Smooth muscle cell (in vitro differentiated cells): ENCODE results near the gene ACOT7. TPM values are rescaled to one million over a fixed set of nuclear protein-coding genes. Genes with fewer than 3 reads are reported as not detected.

Experiments
- DNase-seq: peaks from one replicate; lab custom pipeline; 2025; ENCODE audit not compliant: unreplicated experiment; lab: John Stamatoyannopoulos, UW
- H2AFZ ChIP-seq: fragments of 200-600 bp; sonication (generic); 2 replicates; pipeline ENCODE4 v1.6.0; 2016; ENCODE audit warnings: antibody characterized with exemption, low read depth, mild to moderate bottlenecking
- H3F3A ChIP-seq: fragments of 200-600 bp; sonication (generic); 2 replicates; pipeline ENCODE4 v1.6.0; 2017; ENCODE audit warnings: antibody characterized with exemption, low read depth
- H3K27ac ChIP-seq: fragments of 200-600 bp; sonication (generic); 2 replicates; pipeline ENCODE4 v1.5.1; 2016; ENCODE audit warnings: low read depth, mild to moderate bottlenecking
- H3K27me3 ChIP-seq: fragments of 200-600 bp; sonication (generic); 2 replicates; pipeline ENCODE4 v1.6.1; 2016; ENCODE audit warnings: low read depth, mild to moderate bottlenecking
- H3K36me3 ChIP-seq: fragments of 200-600 bp; sonication (generic); 2 replicates; pipeline ENCODE4 v1.5.1; 2016; ENCODE audit warnings: low read depth
- H3K4me1 ChIP-seq: fragments of 200-600 bp; sonication (generic); 2 replicates; pipeline ENCODE4 v1.5.1; 2016; ENCODE audit warnings: low read depth
- H3K4me2 ChIP-seq: fragments of 200-600 bp; sonication (generic); 2 replicates; pipeline ENCODE4 v1.6.0; 2016; ENCODE audit warnings: mild to moderate bottlenecking
- H3K4me3 ChIP-seq: fragments of 200-600 bp; sonication (generic); 2 replicates; pipeline ENCODE4 v1.5.1; 2016; ENCODE audit warnings: mild to moderate bottlenecking
- H3K79me2 ChIP-seq: fragments of 200-600 bp; sonication (generic); 2 replicates; pipeline ENCODE4 v1.6.0; 2016; ENCODE audit warnings: low read depth, mild to moderate bottlenecking
- H3K9ac ChIP-seq: fragments of 200-600 bp; sonication (generic); 2 replicates; pipeline ENCODE4 v1.6.0; 2016; ENCODE audit warnings: low read depth
- H3K9me3 ChIP-seq: fragments of 200-600 bp; sonication (generic); replicated peaks from 2 replicates; pipeline ENCODE4 v1.5.1; 2016; ENCODE audit warnings: low read depth
- H4K20me1 ChIP-seq: fragments of 200-600 bp; sonication (generic); 2 replicates; pipeline ENCODE4 v1.6.0; 2016; ENCODE audit warnings: low read depth
- CTCF ChIP-seq: fragments of 200-600 bp; sonication (generic); IDR thresholded peaks from 2 replicates; pipeline ENCODE4 v1.5.1; 2017; ENCODE audit warnings: borderline replicate concordance, mild to moderate bottlenecking, antibody characterized with exemption; ENCODE audit not compliant: insufficient read depth, poor library complexity, severe bottlenecking
- WGBS: methylation state at CpG from one replicate; pipeline ENCODE4 v1.1.7; 2016; ENCODE audit warnings: low lambda C conversion rate; 5-methylcytosine and 5-hydroxymethylcytosine counted together
- polyA plus RNA-seq: library from polyadenylated mRNA; unstranded; fragments of >200 nt; fragmentation: Nextera tagmentation; extraction: Ambion mirVana; gene quantifications from 2 replicates; pipeline ENCODE4 v1.2.1, GENCODE V29; 2016
- total RNA-seq: library from RNA; depleted of rRNA; stranded (reverse); fragments of >200 nt; gene quantifications from 2 replicates; pipeline ENCODE4 v1.2.3, GENCODE V29; 2014

Gene ACOT7
- total and polyA plus RNA-seq, 2 experiments from 2014 or later = 19.5 to 53.8 TPM

GRCh38 chr1:6243053-6243834, 150.3 kb downstream of the ACOT7 start:
- peaks cover 96% of the 10 kb centered on the region for H3K27me3 ChIP-seq
- H3K4me2 ChIP-seq = no peak overlapping the region
- H3K4me1 ChIP-seq = peaks cover 23% of the 10 kb centered on the region
- H3K9ac ChIP-seq = no peak overlapping the region
- H3K4me3 ChIP-seq = no peak overlapping the region
- H4K20me1 ChIP-seq = peaks cover 11% of the 10 kb centered on the region
- WGBS = 45% methylated on average over 20 of the region's 20 CpGs
- no peak overlapping the region for H3K27ac ChIP-seq
- no peak for TF ChIP-seq CTCF
- no peaks in the 10 kb centered on the region for H3K9me3 ChIP-seq
- H3K79me2 ChIP-seq = no peaks in the 10 kb centered on the region
- no peaks in the 10 kb centered on the region for H3K36me3 ChIP-seq
- peaks cover 3% of the 10 kb centered on the region for H3F3A ChIP-seq
- no peak for DNase-seq
- H2AFZ ChIP-seq = no peak overlapping the region

GRCh38 chr1:6241887-6242740, 151.5 kb downstream of the ACOT7 start:
- peak overlapping the region; percentile 76 for H3K4me2 ChIP-seq
- H3F3A ChIP-seq = peaks cover 2% of the 10 kb centered on the region
- peaks cover 11% of the 10 kb centered on the region for H4K20me1 ChIP-seq
- H3K36me3 ChIP-seq = no peaks in the 10 kb centered on the region
- H3K4me3 ChIP-seq = peak overlapping the region; percentile 28
- 2% methylated on average over 38 of the region's 99 CpGs for WGBS
- no peak overlapping the region for H2AFZ ChIP-seq
- no peak overlapping the region for H3K9ac ChIP-seq
- H3K9me3 ChIP-seq = no peaks in the 10 kb centered on the region
- no peak for TF ChIP-seq CTCF
- peaks cover 87% of the 10 kb centered on the region for H3K27me3 ChIP-seq
- no peaks in the 10 kb centered on the region for H3K79me2 ChIP-seq
- no peak for DNase-seq
- H3K27ac ChIP-seq = no peak overlapping the region
- H3K4me1 ChIP-seq = peaks cover 23% of the 10 kb centered on the region

- H3K9me3 ChIP-seq = no peaks in the 10 kb centered on the region
- peak overlapping the region; percentile 76 for H3K4me2 ChIP-seq
- peaks cover 81% of the 10 kb centered on the region for H3K27me3 ChIP-seq
- no peak overlapping the region for H3K27ac ChIP-seq
- H3K36me3 ChIP-seq = no peaks in the 10 kb centered on the region
- DNase-seq = no peak
- peaks cover 8% of the 10 kb centered on the region for H4K20me1 ChIP-seq
- no peak overlapping the region for H3K9ac ChIP-seq
- H2AFZ ChIP-seq = no peak overlapping the region
- WGBS = 21% methylated on average over 33 of the region's 33 CpGs
- no peaks in the 10 kb centered on the region for H3F3A ChIP-seq
- H3K4me3 ChIP-seq = no peak overlapping the region
- TF ChIP-seq CTCF = no peak
- peaks cover 23% of the 10 kb centered on the region for H3K4me1 ChIP-seq
- H3K79me2 ChIP-seq = no peaks in the 10 kb centered on the region
Observed at GRCh38 chr1:6241107-6241886, 152.3 kb downstream of the ACOT7 start.
